Fibroblast of the conjunctiva (primary cell): ENCODE results near the gene NVL.
"Not testable (repeated sequence)": the region's sequence is repeated elsewhere in the genome, so short reads cannot be mapped to it uniquely, and the experiment has no call there.

ENCODE experiments used
- DNase-seq: peaks from one replicate; pipeline ENCODE4 v3.0.0-alpha.2; 2010; ENCODE audit warnings: low read depth

NVL gene

GRCh38 chr1:224329842-224330753 lies at the start of gene NVL:
Gene NVL, minus strand, starts transcription at chr1:224330172. Its CDS starts 45 bp downstream, at chr1:224330127.
- peak; percentile 71 for DNase-seq

GRCh38 chr1:224378855-224379631 lies 49.1 kb upstream of the NVL start:
- no peak for DNase-seq

- no peak for DNase-seq
Measured at GRCh38 chr1:224377676-224378006, 47.7 kb upstream of the NVL start.

GRCh38 chr1:224375059-224375458 lies 45.1 kb upstream of the NVL start:
- DNase-seq, result no peak

GRCh38 chr1:224373008-224373590 lies 43.1 kb upstream of the NVL start:
- DNase-seq, result no peak

- no peak for DNase-seq
Measured at GRCh38 chr1:224368409-224368808, 38.4 kb upstream of the NVL start.

GRCh38 chr1:224359207-224359606 lies 29.2 kb upstream of the NVL start:
- DNase-seq, result no peak

GRCh38 chr1:224358237-224358636 lies 28.3 kb upstream of the NVL start:
- DNase-seq, result no peak

GRCh38 chr1:224357626-224358124 lies 27.7 kb upstream of the NVL start:
- peak; percentile 64 for DNase-seq

- DNase-seq, result peak; percentile 92
Measured at GRCh38 chr1:224356685-224357625, 27.0 kb upstream of the NVL start, which contains the start of gene CNIH4. Gene CNIH4, plus strand, starts transcription at chr1:224356879. Its CDS starts 46 bp downstream, at chr1:224356925.

- DNase-seq, result no peak
Measured at GRCh38 chr1:224353975-224354925, 24.3 kb upstream of the NVL start.

- not testable (repeated sequence) for DNase-seq
Measured at GRCh38 chr1:224352436-224353085, 22.6 kb upstream of the NVL start.

GRCh38 chr1:224349716-224350115 lies 19.7 kb upstream of the NVL start:
- not testable (repeated sequence) for DNase-seq

GRCh38 chr1:224348137-224348536 lies 18.2 kb upstream of the NVL start:
- no peak for DNase-seq

GRCh38 chr1:224343679-224344078 lies 13.7 kb upstream of the NVL start:
- no peak for DNase-seq

GRCh38 chr1:224340453-224341384 lies 10.7 kb upstream of the NVL start:
- not testable (repeated sequence) for DNase-seq

- DNase-seq, result no peak
Measured at GRCh38 chr1:224339442-224340033, 9.6 kb upstream of the NVL start.
